AG04450 (cell line): ENCODE data around the gene BMPR1A. TPM values are rescaled to one million over a fixed set of nuclear protein-coding genes. Genes with fewer than 3 reads are reported as not detected.

Source experiments
- CTCF ChIA-PET: fragments of 300-600, 350-600 bp; formaldehyde crosslinking; extraction: SDS; loops from one replicate; lab custom pipeline; 2022; ENCODE audit warnings: antibody characterized with exemption, inconsistent platforms; lab: Charles Lee
- POLR2A ChIA-PET: fragments of 350-600 bp; formaldehyde crosslinking; extraction: SDS; loops from one replicate; lab custom pipeline; 2021; ENCODE audit warnings: antibody characterized with exemption, inconsistent platforms; lab: Yijun Ruan, JAX
- DNase-seq: peaks from one replicate; pipeline ENCODE4 v3.0.0-alpha.2; 2011; ENCODE audit warnings: low read depth, low spot score
- H3K27ac ChIP-seq: one replicate; pipeline ENCODE4 v1.5.1; 2012; ENCODE audit warnings: low read depth, low read length, control low read depth
- H3K27me3 ChIP-seq: one replicate; pipeline ENCODE4 v1.6.0; 2012; ENCODE audit warnings: low read length; ENCODE audit not compliant: control insufficient read depth, insufficient read depth
- H3K4me3 ChIP-seq: 2 replicates; pipeline ENCODE4 v1.5.1; 2011; ENCODE audit warnings: mild to moderate bottlenecking, low read depth, low read length, control low read depth
- H3K9me3 ChIP-seq: 2 replicates; pipeline ENCODE4 v1.5.1; 2012; ENCODE audit warnings: low read length; ENCODE audit not compliant: control insufficient read depth, insufficient read depth
- polyA plus RNA-seq: library from polyadenylated mRNA; depleted of rRNA; stranded (reverse); fragments of >200 nt; gene quantifications from 2 replicates; pipeline ENCODE4 v1.2.3, GENCODE V29; 2011
- TF ChIP-seq, protein P1 (sequence below): IDR thresholded peaks from 2 replicates; pipeline ENCODE4 v1.5.1; 2011; ENCODE audit warnings: low read depth, low read length, control low read depth, inconsistent platforms

The BMPR1A gene
- polyA plus RNA-seq, 1 experiment, result 41.9 TPM

DNA sequence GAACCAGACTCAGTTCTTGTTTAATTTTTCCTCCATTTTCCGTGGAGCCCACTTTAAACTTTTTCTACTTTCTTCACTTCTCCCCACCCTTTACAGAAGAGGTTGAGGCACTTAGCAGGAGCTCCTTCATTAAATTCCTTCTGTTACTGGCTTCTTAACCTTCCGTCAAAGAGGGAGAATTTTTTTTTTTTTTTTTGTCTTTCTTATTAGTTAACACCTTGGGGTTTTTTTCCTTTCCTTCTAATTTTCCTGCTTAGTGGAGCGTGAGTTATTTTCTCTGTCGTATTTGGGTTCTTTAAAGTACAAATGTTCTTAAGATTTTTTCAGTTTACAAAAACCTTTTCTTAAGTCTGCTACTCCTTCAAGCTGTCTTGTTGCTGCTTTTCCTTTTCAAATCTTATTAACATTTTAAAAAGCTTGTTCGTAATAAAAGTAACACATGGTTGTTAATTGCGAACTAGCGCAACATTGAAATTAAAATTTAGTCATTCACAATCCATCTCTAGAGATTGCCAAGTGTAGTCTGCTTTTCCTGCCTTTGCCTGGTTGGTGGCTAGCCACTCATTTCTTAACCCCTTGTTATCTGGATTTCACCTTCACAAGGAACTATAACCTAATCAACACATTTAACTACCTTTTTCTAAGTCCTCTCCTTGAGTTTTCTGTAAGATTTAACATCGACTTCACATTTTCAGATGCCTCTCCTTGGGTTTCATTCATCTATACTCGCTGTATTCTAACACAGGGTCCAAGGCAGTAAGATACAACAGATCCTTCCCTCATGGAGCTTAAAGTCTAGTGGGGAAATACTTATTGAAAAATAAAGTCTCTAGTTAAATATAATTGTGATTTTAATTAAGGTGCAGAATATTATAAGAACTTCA, 2.0 kb downstream of the BMPR1A start:
- DNase-seq, result no peak
- ChIA-PET POLR2A (interaction anchor here (0.7 to 3.0 kb wide), 4 partner anchors 15 to 104 kb away, joined by 3 to 14 read pairs (median 4); partner anchors contain the start of gene OPN4), CTCF (interaction anchor here (0.7 to 1.8 kb wide), 10 partner anchors 13 to 179 kb away, joined by 3 to 12 read pairs (median 4); no protein-coding TSS in a partner anchor)
- Histone ChIP-seq H3K27me3 (no peaks in the 10 kb centered on the region), H3K9me3 (no peaks in the 10 kb centered on the region; the same call in 1 of the 2 replicates), H3K27ac (no peak overlapping the region), H3K4me3 (peak overlapping the region; percentile 73)
- TF ChIP-seq, protein P1, sequence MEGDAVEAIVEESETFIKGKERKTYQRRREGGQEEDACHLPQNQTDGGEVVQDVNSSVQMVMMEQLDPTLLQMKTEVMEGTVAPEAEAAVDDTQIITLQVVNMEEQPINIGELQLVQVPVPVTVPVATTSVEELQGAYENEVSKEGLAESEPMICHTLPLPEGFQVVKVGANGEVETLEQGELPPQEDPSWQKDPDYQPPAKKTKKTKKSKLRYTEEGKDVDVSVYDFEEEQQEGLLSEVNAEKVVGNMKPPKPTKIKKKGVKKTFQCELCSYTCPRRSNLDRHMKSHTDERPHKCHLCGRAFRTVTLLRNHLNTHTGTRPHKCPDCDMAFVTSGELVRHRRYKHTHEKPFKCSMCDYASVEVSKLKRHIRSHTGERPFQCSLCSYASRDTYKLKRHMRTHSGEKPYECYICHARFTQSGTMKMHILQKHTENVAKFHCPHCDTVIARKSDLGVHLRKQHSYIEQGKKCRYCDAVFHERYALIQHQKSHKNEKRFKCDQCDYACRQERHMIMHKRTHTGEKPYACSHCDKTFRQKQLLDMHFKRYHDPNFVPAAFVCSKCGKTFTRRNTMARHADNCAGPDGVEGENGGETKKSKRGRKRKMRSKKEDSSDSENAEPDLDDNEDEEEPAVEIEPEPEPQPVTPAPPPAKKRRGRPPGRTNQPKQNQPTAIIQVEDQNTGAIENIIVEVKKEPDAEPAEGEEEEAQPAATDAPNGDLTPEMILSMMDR, result no peak

DNA sequence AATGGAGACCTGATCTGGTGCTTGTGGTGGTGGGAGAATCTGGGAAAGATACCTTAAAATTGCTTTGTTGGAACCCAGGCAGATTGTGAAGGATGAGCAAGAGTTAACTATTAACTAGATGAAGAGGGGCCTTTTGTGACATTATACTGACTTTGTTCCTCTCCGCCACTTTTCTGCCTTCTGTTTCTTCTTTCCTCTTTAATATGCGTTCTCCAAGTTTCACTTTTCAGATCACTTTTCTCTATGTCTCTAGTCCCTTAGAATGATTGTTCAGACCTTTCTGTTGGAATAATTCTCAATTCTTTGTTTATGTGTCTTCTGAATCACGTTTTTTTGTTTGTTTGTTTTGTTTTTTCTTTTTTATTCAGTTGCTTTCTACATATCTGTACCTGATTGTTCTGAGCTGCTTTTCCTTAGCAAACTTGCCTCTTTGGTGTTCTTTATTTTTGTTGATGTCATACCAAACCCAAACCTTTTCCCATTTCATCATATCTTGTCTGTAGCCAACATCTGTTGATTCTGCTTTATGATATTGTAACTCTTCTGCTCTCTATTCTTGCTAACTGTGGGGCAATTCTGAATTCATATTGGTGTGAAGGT, 2.8 kb downstream of the BMPR1A start:
- TF ChIP-seq, protein P1, result no peak
- Histone ChIP-seq H3K4me3 (peak overlapping the region; percentile 73), H3K9me3 (no peaks in the 10 kb centered on the region; the same call in 1 of the 2 replicates), H3K27ac (no peak overlapping the region), H3K27me3 (no peaks in the 10 kb centered on the region)
- ChIA-PET CTCF (interaction anchor here (0.9 to 1.7 kb wide), 2 partner anchors 14 to 26 kb away, joined by 3 to 6 read pairs; no protein-coding TSS in a partner anchor), POLR2A (no interaction called here)
- DNase-seq, result no peak

DNA sequence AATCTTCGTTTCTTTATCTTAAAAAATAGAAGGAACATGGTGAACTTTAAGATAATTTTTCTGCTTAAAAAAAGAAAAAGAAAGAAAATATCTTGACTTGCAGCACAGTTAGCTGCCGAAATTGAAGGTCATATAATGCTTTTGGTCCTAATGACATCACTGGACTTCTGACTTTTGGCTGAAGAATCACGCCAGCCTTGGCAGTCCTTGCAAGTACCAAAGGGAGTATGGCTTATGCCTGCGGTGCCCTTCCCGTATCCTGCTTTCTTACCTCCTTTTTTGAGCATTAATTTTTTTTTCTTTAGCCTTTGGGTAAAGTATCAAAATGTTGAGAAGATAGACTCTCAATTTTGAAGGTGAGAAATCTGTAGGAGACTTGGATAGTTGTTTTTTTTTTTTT, 7.0 kb downstream of the BMPR1A start:
- no peak overlapping the region for H3K4me3 ChIP-seq
- TF ChIP-seq, protein P1, result no peak
- no peaks in the 10 kb centered on the region for H3K27me3 ChIP-seq
- CTCF ChIA-PET, result no interaction called here
- no peaks in the 10 kb centered on the region for H3K9me3 ChIP-seq
- no peak overlapping the region for H3K27ac ChIP-seq
- DNase-seq, result no peak
- POLR2A ChIA-PET, result no interaction called here

DNA sequence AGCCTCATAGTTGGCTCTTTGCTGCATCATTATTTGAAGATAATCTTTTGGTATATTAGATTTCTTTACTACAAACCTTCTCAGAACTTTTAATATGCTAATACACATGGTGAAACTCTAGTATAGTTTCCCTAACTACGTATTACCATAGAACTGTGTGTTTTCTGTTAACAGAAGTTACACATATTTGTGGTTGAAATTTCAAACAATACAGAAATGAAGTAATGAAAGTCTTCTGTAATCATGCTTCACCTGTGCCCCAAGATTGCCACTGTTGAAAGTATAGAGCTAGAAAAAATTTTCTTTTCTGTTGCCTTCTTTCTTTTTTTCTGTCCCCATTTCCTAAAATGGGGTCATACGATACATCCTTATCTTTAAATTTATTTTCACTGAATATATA, 9.1 kb downstream of the BMPR1A start:
- no peak overlapping the region for H3K27ac ChIP-seq
- ChIA-PET POLR2A (interaction anchor here (0.7 to 1.5 kb wide), 3 partner anchors 8 to 54 kb away, joined by 3 to 5 read pairs (median 4); no protein-coding TSS in a partner anchor), CTCF (no interaction called here)
- H3K9me3 ChIP-seq, result no peaks in the 10 kb centered on the region
- TF ChIP-seq, protein P1, result no peak
- no peak for DNase-seq
- no peak overlapping the region for H3K4me3 ChIP-seq
- H3K27me3 ChIP-seq, result no peaks in the 10 kb centered on the region
